Esophagus muscularis mucosa (tissue), 4 donors: Measurements from ENCODE around the gene TOMM5. TPM values are rescaled to one million over a fixed set of nuclear protein-coding genes. Genes with fewer than 3 reads are reported as not detected.

ENCODE experiments used
- DNase-seq: peaks from one replicate; pipeline ENCODE4 v3.0.0-alpha.2; 2017; ENCODE audit errors: extremely low spot score
- H3K27ac ChIP-seq, 4 donors: fragments of 200-600 bp; sonication (generic); replicated peaks in 1 of 4; 1 replicate in 3 of 4; 2 replicates in 1 of 4; pipeline ENCODE4 v1.5.1; 2016 to 2019; ENCODE audit warnings: mild to moderate bottlenecking in 1 of 4
- H3K27me3 ChIP-seq, 4 donors: fragments of 200-600 bp; sonication (generic); one replicate each; pipeline versions ENCODE4 v1.5.1 to v1.6.0; 2016 to 2019
- H3K36me3 ChIP-seq, 4 donors: fragments of 200-600 bp; sonication (generic); one replicate each; pipeline ENCODE4 v1.5.1; 2016 to 2019
- H3K4me1 ChIP-seq, 4 donors: fragments of 200-600 bp; sonication (generic); one replicate each; pipeline ENCODE4 v1.5.1; 2016 to 2019
- H3K4me3 ChIP-seq, 4 donors: fragments of 200-600 bp; sonication (generic); 1 replicate in 2 of 4; 2 replicates in 2 of 4; pipeline ENCODE4 v1.5.1; 2016 to 2019; ENCODE audit warnings: mild to moderate bottlenecking in 4 of 4, moderate library complexity in 1 of 4
- H3K9me3 ChIP-seq, 4 donors: fragments of 200-600 bp; sonication (generic); 1 replicate in 3 of 4; 2 replicates in 1 of 4; pipeline ENCODE4 v1.5.1; 2016 to 2019
- EP300 ChIP-seq: sonication (generic); formaldehyde crosslinking; IDR thresholded peaks from one replicate; pipeline ENCODE4 v1.6.1; 2017; ENCODE audit warnings: antibody characterized with exemption
- POLR2A ChIP-seq: fragments of 450-650 bp; IDR thresholded peaks from one replicate; pipeline ENCODE4 v1.6.1; 2017; ENCODE audit warnings: antibody characterized with exemption, moderate library complexity, mild to moderate bottlenecking, low read depth
- POLR2AphosphoS5 ChIP-seq, 2 donors: sonication (generic); formaldehyde crosslinking; IDR thresholded peaks; one replicate each; pipeline ENCODE4 v1.6.1; 2017; ENCODE audit warnings: antibody characterized with exemption in 2 of 2
- WGBS: methylation state at CpG from one replicate; pipeline ENCODE4 v1.1.5; 2018; 5-methylcytosine and 5-hydroxymethylcytosine counted together
- intact Hi-C: fragments of 100-400 bp; cut with DNase I; formaldehyde crosslinking; loops from one replicate; pipeline ENCODE4 v1.15.1; 2023
- total RNA-seq, 4 donors: library from RNA; depleted of rRNA; stranded (reverse); fragments of >200 nt; gene quantifications; one replicate each; pipeline versions ENCODE4 v1.1.0 to v1.2.1, GENCODE V29; 2016
- TF ChIP-seq, protein P1 (sequence below), 3 experiments: fragments of 200-600 bp in 2 of 3; fragments of 450-650 bp in 1 of 3; sonication (generic) in 2 of 3; IDR thresholded peaks; one replicate each; pipeline ENCODE4 v1.5.1; 2017 to 2019; ENCODE audit warnings: antibody characterized with exemption in 3 of 3, mild to moderate bottlenecking in 2 of 3, moderate library complexity in 1 of 3

The TOMM5 gene
- total RNA-seq, 4 donors from 2014 or later = 55.7 to 84.3 (median 62.5) TPM

DNA sequence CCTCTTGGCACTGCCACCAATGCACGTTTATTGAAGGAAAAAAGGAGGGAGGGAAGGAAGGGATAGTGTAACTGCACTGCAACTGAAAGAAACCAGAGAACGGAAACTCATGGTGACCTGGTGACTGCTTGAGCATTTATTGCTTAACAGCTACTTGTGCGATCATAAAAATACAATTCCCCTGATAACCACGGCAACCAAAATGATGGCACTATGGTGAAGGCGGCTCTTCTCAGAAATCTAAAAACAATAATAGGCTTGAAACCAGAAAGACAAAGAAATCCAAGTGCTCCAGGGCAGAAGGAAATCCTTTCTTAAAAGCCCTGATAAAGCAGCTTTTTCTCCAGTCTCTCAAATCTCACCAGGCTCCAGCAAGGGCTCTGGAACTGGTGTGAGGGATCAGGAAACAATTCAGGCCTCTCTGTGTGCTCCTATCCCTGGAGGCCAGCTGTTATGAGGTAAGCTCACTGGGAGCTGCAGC lies 18.1 kb downstream of the TOMM5 start:
- DNase-seq = no peak
- Histone ChIP-seq H3K27me3 (no peaks in the 10 kb centered on the region), H3K9me3 (no peaks in the 10 kb centered on the region), H3K4me3 (no peak overlapping the region), H3K36me3 (no peaks in the 10 kb centered on the region), H3K27ac (peak overlapping the region; percentile 91 to 96 (median 92)), H3K4me1 (peaks cover 20 to 34% (median 30%) of the 10 kb centered on the region in 4 donors)
- 49% methylated on average over 5 of the region's 5 CpGs for WGBS
- TF ChIP-seq POLR2AphosphoS5 (IDR thresholded peaks at IDR 0.05) (no peak), EP300 (no peak), POLR2A (no peak)
- TF ChIP-seq, protein P1, sequence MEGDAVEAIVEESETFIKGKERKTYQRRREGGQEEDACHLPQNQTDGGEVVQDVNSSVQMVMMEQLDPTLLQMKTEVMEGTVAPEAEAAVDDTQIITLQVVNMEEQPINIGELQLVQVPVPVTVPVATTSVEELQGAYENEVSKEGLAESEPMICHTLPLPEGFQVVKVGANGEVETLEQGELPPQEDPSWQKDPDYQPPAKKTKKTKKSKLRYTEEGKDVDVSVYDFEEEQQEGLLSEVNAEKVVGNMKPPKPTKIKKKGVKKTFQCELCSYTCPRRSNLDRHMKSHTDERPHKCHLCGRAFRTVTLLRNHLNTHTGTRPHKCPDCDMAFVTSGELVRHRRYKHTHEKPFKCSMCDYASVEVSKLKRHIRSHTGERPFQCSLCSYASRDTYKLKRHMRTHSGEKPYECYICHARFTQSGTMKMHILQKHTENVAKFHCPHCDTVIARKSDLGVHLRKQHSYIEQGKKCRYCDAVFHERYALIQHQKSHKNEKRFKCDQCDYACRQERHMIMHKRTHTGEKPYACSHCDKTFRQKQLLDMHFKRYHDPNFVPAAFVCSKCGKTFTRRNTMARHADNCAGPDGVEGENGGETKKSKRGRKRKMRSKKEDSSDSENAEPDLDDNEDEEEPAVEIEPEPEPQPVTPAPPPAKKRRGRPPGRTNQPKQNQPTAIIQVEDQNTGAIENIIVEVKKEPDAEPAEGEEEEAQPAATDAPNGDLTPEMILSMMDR (IDR thresholded peaks at IDR 0.05) = no peak
- intact Hi-C loops = no loop called here

DNA sequence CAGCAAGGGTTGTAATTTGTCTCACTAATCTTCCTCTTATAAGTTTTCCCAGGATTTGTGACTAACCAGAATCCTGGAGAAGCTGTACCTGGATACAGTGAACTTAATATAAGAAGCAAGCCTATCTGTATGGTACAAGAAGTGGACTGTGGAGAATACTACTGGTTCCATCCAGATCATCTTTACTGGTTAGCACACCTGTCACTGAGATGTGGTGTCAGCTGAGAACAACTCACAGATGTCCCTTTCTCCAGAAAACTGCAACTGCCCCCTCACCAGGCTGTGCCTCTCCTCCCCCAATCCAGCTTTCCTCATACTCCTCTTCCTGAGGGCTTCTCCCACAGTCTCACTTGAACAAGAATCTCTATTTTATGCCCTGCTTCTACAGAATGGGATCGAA lies 21.1 kb downstream of the TOMM5 start:
- no peaks in the 10 kb centered on the region for H3K27me3 ChIP-seq
- H3K27ac ChIP-seq = no peak overlapping the region
- no peaks in the 10 kb centered on the region for H3K9me3 ChIP-seq
- no peak overlapping the region for H3K4me3 ChIP-seq
- peaks cover 15 to 27% (median 24%) of the 10 kb centered on the region in 4 donors for H3K4me1 ChIP-seq
- no peaks in the 10 kb centered on the region for H3K36me3 ChIP-seq
- intact Hi-C loops = no loop called here
- no peak for DNase-seq
- 100% methylated on average over 1 of the region's 1 CpG for WGBS
- TF ChIP-seq EP300 (no peak), POLR2AphosphoS5 (IDR thresholded peaks at IDR 0.05) (no peak), POLR2A (no peak)
- TF ChIP-seq, protein P1 (IDR thresholded peaks at IDR 0.05) = no peak

DNA sequence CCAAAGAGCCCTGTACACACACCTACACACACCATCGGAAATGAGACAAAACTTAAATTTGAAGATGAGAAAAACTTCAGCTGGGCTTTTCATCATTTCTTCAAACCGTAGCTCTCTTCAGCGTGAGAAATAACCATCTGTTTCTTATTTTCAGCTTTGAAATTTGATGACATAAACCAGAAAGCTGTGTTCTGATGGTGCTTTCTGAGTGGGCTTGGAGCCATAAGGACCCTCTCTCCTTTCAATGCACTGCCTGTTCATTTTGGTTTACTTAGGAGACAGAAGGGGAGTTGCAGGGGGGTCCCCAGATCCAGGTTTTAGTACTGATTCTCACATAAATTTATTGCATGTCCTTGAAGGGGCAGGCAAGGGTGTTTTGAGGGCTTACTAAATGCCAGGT lies 25.7 kb downstream of the TOMM5 start:
- Histone ChIP-seq H3K27ac (no peak overlapping the region), H3K4me1 (no peaks in the 10 kb centered on the region), H3K36me3 (peaks cover 0 to 4% (median 0%) of the 10 kb centered on the region in 4 donors), H3K27me3 (no peaks in the 10 kb centered on the region), H3K4me3 (no peak overlapping the region), H3K9me3 (no peaks in the 10 kb centered on the region)
- 62% methylated on average over 3 of the region's 3 CpGs for WGBS
- TF ChIP-seq POLR2A (no peak), EP300 (no peak), POLR2AphosphoS5 (IDR thresholded peaks at IDR 0.05) (no peak)
- TF ChIP-seq, protein P1 (IDR thresholded peaks at IDR 0.05) = no peak
- no peak for DNase-seq
- intact Hi-C loops = no loop called here

DNA sequence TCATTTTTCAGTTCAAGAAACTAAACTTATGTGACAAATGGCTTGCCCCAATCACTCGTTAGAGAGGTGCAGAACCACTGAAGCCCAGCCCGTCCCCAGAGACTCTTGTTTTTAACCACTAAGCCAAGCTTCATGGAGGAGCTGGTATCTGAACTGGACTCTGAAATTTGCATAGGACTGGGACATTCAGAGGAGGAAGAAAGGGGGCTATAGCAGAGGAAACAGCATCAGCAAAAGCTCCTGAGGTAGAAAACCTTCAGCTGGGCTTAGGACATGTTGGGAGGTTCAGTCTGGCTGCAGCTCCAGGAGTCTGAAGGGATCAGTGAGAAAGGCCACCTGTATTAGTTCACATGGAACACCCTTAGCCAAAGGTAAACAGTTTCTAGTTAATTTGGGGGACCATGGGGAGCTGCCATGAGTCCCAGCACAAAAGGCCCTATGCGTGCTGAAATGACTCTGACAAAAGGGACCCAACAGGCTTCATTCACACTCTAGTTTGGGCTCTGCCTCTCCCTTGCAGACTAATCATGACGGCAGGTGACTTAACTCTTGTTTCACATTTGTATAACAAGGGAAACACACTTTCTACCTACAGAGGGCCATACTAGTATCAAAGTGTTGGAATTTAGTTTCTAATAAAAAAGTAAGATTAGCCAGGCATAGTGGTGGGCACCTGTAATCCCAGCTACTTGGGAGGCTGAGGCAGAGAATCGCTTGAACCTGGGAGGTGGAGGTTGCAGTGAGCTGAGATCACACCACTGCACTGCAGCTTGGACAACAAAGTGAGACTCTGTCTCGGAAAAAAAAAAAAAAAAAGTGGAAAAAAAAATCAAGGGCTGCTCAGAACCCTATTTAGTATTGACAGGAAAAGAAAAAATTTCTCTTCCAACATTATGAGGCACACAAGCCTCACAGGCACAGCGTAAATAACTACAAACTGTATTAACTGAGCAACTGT lies 26.5 kb downstream of the TOMM5 start:
- H3K4me3 ChIP-seq = no peak overlapping the region
- no peak for DNase-seq
- 86% methylated on average over 7 of the region's 7 CpGs for WGBS
- intact Hi-C loops = no loop called here
- TF ChIP-seq POLR2AphosphoS5 (IDR thresholded peaks at IDR 0.05) = no peak
- no peak for TF ChIP-seq POLR2A
- TF ChIP-seq EP300 = no peak
- TF ChIP-seq, protein P1 (IDR thresholded peaks at IDR 0.05) = no peak
- H3K4me1 ChIP-seq = no peaks in the 10 kb centered on the region
- no peaks in the 10 kb centered on the region for H3K9me3 ChIP-seq
- peaks cover 0 to 8% (median 0%) of the 10 kb centered on the region in 4 donors for H3K36me3 ChIP-seq
- H3K27me3 ChIP-seq = no peaks in the 10 kb centered on the region
- H3K27ac ChIP-seq = no peak overlapping the region
